Skeletal muscle tissue (tissue), 4 donors: ENCODE data around the gene UQCRQ. TPM values are rescaled to one million over a fixed set of nuclear protein-coding genes. Genes with fewer than 3 reads are reported as not detected.
"Not testable (repeated sequence)": the region's sequence is repeated elsewhere in the genome, so short reads cannot be mapped to it uniquely, and the experiment has no call there.

Experiments used
- H3K27ac ChIP-seq: one replicate; pipeline ENCODE4 v1.7.0; 2013; ENCODE audit warnings: mild to moderate bottlenecking, low read depth, low read length, inconsistent platforms
- H3K27me3 ChIP-seq, 3 donors: one replicate each; pipeline ENCODE4 v1.7.0; 2013; ENCODE audit warnings: low read length in 3 of 3; ENCODE audit not compliant: control insufficient read depth in 3 of 3, insufficient read depth in 3 of 3
- H3K36me3 ChIP-seq, 3 donors: one replicate each; pipeline ENCODE4 v1.7.0; 2013; ENCODE audit warnings: low read length in 3 of 3; ENCODE audit not compliant: control insufficient read depth in 3 of 3, insufficient read depth in 3 of 3
- H3K4me1 ChIP-seq, 3 donors: one replicate each; pipeline ENCODE4 v1.7.0; 2013; ENCODE audit warnings: low read length in 3 of 3, mild to moderate bottlenecking in 3 of 3; ENCODE audit not compliant: control insufficient read depth in 3 of 3, insufficient read depth in 3 of 3
- H3K4me3 ChIP-seq, 3 donors: one replicate each; pipeline ENCODE4 v1.7.0; 2013; ENCODE audit warnings: low read length in 3 of 3
- H3K9ac ChIP-seq, 3 donors: one replicate each; pipeline ENCODE4 v1.7.0; 2013; ENCODE audit warnings: low read length in 3 of 3, mild to moderate bottlenecking in 3 of 3, moderate library complexity in 2 of 3, low read depth in 1 of 3
- H3K9me3 ChIP-seq, 3 donors: one replicate each; pipeline ENCODE4 v1.7.0; 2013; ENCODE audit warnings: low read length in 3 of 3; ENCODE audit not compliant: control insufficient read depth in 3 of 3
- total RNA-seq: library from RNA; depleted of rRNA; stranded (reverse); fragments of >200 nt; gene quantifications from one replicate; pipeline ENCODE4 v1.2.3, GENCODE V29; 2014
- donor health status: Osteomylitis.

The UQCRQ gene
- total RNA-seq, 1 donor from 2014 or later: 135 TPM

DNA sequence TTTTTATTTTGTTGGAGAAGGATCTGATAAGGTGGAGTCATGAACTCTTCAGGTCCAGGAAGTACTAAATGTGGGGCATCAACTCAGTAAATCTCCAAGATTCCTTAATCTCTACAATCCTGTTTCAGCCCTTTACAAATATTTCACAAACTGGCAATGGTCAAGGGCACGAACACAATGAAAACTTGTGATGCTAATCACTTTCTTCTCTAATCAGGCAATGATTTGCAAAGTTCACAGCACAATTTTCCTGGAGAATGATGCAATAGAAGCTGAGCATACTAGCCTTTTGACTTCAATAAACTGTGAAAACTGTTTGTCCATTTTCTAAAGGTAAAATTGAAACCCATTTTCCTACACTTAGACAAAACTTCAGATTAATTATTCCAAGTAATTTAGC lies 17.1 kb upstream of the UQCRQ start:
- H3K4me1 ChIP-seq: no peaks in the 10 kb centered on the region
- no peaks in the 10 kb centered on the region for H3K9me3 ChIP-seq
- H3K27me3 ChIP-seq: no peaks in the 10 kb centered on the region
- no peak overlapping the region for H3K27ac ChIP-seq
- H3K36me3 ChIP-seq: no peaks in the 10 kb centered on the region
- H3K4me3 ChIP-seq: no peak overlapping the region
- H3K9ac ChIP-seq: no peak overlapping the region

GRCh38 chr5:132850066-132850465 lies 16.4 kb upstream of the UQCRQ start:
- H3K4me3 ChIP-seq: no peak overlapping the region
- H3K4me1 ChIP-seq: no peaks in the 10 kb centered on the region
- no peaks in the 10 kb centered on the region for H3K27me3 ChIP-seq
- no peak overlapping the region for H3K9ac ChIP-seq
- H3K27ac ChIP-seq: no peak overlapping the region
- H3K9me3 ChIP-seq: no peaks in the 10 kb centered on the region
- no peaks in the 10 kb centered on the region for H3K36me3 ChIP-seq

- no peak overlapping the region for H3K27ac ChIP-seq
- H3K27me3 ChIP-seq: no peaks in the 10 kb centered on the region
- no peaks in the 10 kb centered on the region for H3K9me3 ChIP-seq
- no peak overlapping the region for H3K9ac ChIP-seq
- H3K4me1 ChIP-seq: no peaks in the 10 kb centered on the region
- H3K4me3 ChIP-seq: no peak overlapping the region
- no peaks in the 10 kb centered on the region for H3K36me3 ChIP-seq
Measured at GRCh38 chr5:132853323-132853722, 13.1 kb upstream of the UQCRQ start.

DNA sequence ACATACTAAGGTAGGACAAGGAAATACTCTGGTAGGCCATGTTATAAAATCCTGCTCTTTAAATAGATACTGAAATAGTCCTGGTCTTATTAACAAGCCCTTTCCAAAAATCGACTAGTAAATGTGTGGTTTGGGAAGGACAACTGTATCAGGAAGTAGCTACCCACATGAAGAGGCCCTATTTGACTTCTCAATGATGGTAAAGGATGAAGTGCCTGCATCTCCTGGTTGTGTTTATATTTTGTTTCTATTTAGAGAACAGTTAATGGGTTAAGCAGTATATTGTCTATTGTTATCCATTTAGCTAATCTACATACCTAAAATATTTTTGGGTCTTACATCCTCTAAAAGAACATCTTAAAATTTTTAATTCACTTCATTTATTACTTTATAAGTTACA lies 12.7 kb upstream of the UQCRQ start:
- no peaks in the 10 kb centered on the region for H3K4me1 ChIP-seq
- H3K9me3 ChIP-seq: no peaks in the 10 kb centered on the region
- H3K27me3 ChIP-seq: no peaks in the 10 kb centered on the region
- H3K9ac ChIP-seq: no peak overlapping the region
- no peak overlapping the region for H3K4me3 ChIP-seq
- no peak overlapping the region for H3K27ac ChIP-seq
- H3K36me3 ChIP-seq: no peaks in the 10 kb centered on the region

- Histone ChIP-seq H3K9ac (no peak overlapping the region), H3K27ac (no peak overlapping the region), H3K36me3 (no peaks in the 10 kb centered on the region), H3K9me3 (no peaks in the 10 kb centered on the region), H3K4me1 (no peaks in the 10 kb centered on the region), H3K4me3 (no peak overlapping the region), H3K27me3 (no peaks in the 10 kb centered on the region)
Measured at GRCh38 chr5:132854301-132854700, 12.1 kb upstream of the UQCRQ start.

DNA sequence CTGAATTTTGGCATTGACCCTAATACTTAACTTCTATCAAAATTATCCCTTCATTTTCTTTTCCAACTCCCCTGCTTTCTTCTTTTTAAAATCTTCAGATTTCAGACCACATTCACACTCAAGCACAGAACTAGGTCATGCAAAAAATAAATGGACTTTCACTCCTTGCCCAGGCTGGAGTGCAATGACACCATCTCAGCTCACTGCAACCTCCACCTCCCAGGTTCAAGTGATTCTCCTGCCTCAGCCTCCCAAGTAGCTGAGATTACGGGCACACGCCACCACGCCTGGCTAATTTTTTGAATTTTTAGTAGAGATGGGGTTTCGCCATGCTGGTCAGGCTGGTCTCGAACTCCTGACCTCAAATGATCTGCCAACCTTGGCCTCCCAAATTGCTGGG lies 11.4 kb upstream of the UQCRQ start:
- H3K9ac ChIP-seq, H3K36me3 ChIP-seq, H3K27me3 ChIP-seq, H3K27ac ChIP-seq, H3K4me3 ChIP-seq, H3K4me1 ChIP-seq, H3K9me3 ChIP-seq: not testable (repeated sequence)

DNA sequence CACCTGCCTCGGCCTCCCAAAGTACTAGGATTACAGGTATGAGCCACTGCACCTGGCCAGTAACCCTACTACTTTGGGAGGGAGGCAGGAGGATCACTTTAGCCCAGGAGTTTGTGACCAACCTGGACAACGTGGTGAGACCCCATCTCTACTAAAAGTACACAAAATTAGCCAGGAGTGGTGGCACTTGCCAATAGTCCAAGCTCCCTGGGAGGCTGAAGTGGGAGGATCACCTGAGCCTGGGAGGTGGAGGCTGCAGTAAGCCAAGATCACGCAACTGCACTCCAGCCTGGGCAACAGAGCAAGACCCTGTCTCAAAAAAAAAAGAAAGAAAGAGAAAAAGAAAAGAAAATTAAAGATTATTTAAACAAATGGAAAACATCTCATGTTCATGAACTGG lies 10.4 kb upstream of the UQCRQ start:
- H3K27me3 ChIP-seq: no peaks in the 10 kb centered on the region
- H3K9me3 ChIP-seq: no peaks in the 10 kb centered on the region
- H3K9ac ChIP-seq: no peak overlapping the region

GRCh38 chr5:132859889-132860437 lies 6.5 kb upstream of the UQCRQ start:
- Histone ChIP-seq H3K27me3 (no peaks in the 10 kb centered on the region), H3K36me3 (no peaks in the 10 kb centered on the region), H3K9me3 (no peaks in the 10 kb centered on the region), H3K9ac (no peak overlapping the region), H3K27ac (no peak overlapping the region), H3K4me3 (no peak overlapping the region), H3K4me1 (no peaks in the 10 kb centered on the region)

More for the DNA sequence above, 10.4 kb upstream of the UQCRQ start:
- H3K4me3 ChIP-seq: no peak overlapping the region
- no peak overlapping the region for H3K27ac ChIP-seq
- no peaks in the 10 kb centered on the region for H3K4me1 ChIP-seq
- H3K36me3 ChIP-seq: no peaks in the 10 kb centered on the region

GRCh38 chr5:132860742-132861141 lies 5.7 kb upstream of the UQCRQ start:
- Histone ChIP-seq H3K27me3 (no peaks in the 10 kb centered on the region), H3K4me3 (no peak overlapping the region), H3K36me3 (no peaks in the 10 kb centered on the region), H3K9me3 (no peaks in the 10 kb centered on the region), H3K27ac (no peak overlapping the region), H3K9ac (no peak overlapping the region), H3K4me1 (peaks cover 2 to 5% (median 3%) of the 10 kb centered on the region in 3 donors)

GRCh38 chr5:132865668-132866341 lies 637 bp upstream of the UQCRQ start:
- Histone ChIP-seq H3K9me3 (no peaks in the 10 kb centered on the region), H3K36me3 (peaks cover 20 to 27% (median 24%) of the 10 kb centered on the region in 3 donors), H3K27me3 (no peaks in the 10 kb centered on the region), H3K4me3 (peak overlapping the region; percentile 90 to 97 (median 91)), H3K9ac (peak overlapping the region; percentile 92 to 97 (median 94)), H3K4me1 (peaks cover 16 to 31% (median 18%) of the 10 kb centered on the region in 3 donors), H3K27ac (peak overlapping the region; percentile 94)
